ENCODE measurements around the gene MYO16.

The MYO16 gene

GRCh38 chr13:108835083-108835482 lies 205.7 kb downstream of the MYO16 start:
- H3F3A ChIP-seq (ENCODE audit: insufficient read depth) = no peaks in the 10 kb centered on the region
- H3K9me3 ChIP-seq (ENCODE audit: insufficient read depth, low read length) = no peaks in the 10 kb centered on the region
- H3K27me3 ChIP-seq (ENCODE audit: low read length) = no peaks in the 10 kb centered on the region
- no peak overlapping the region for H2AFZ ChIP-seq (ENCODE audit: low read depth, low read length, severe bottlenecking)
- H3K4me3 ChIP-seq (ENCODE audit: insufficient read depth, low read length, poor library complexity, severe bottlenecking) = no peak overlapping the region
- H3K27ac ChIP-seq (ENCODE audit: low read depth, low read length) = no peak overlapping the region
- no peak overlapping the region for H3K4me2 ChIP-seq (ENCODE audit: low read depth, low read length, poor library complexity, severe bottlenecking)
- H3K79me2 ChIP-seq (ENCODE audit: insufficient read depth, low read length) = no peaks in the 10 kb centered on the region
- no peaks in the 10 kb centered on the region for H3K9me2 ChIP-seq (replicated peaks; ENCODE audit: insufficient read depth, low read length)
- H3K36me3 ChIP-seq (ENCODE audit: low read length) = no peaks in the 10 kb centered on the region
- H4K20me1 ChIP-seq (ENCODE audit: low read depth, low read length) = no peaks in the 10 kb centered on the region
- TF ChIP-seq CTCF (IDR thresholded peaks at IDR 0.05; ENCODE audit: insufficient read depth, low read length, poor library complexity, severe bottlenecking) (no peak), EZH2phosphoT487 (conservative IDR thresholded peaks at IDR 0.05; ENCODE audit: low read length) (no peak)
- no peak overlapping the region for H3K9ac ChIP-seq (ENCODE audit: low read length)

GRCh38 chr13:108850691-108851090 lies 221.3 kb downstream of the MYO16 start:
- Histone ChIP-seq H3K27me3 (ENCODE audit: low read length) (no peaks in the 10 kb centered on the region), H4K20me1 (ENCODE audit: low read depth, low read length) (no peaks in the 10 kb centered on the region), H3K79me2 (ENCODE audit: insufficient read depth, low read length) (no peaks in the 10 kb centered on the region), H3K9me2 (replicated peaks; ENCODE audit: insufficient read depth, low read length) (no peaks in the 10 kb centered on the region), H3K36me3 (ENCODE audit: low read length) (no peaks in the 10 kb centered on the region), H3F3A (ENCODE audit: insufficient read depth) (no peaks in the 10 kb centered on the region), H3K9me3 (ENCODE audit: insufficient read depth, low read length) (no peaks in the 10 kb centered on the region), H2AFZ (ENCODE audit: low read depth, low read length, severe bottlenecking) (no peak overlapping the region), H3K27ac (ENCODE audit: low read depth, low read length) (no peak overlapping the region), H3K9ac (ENCODE audit: low read length) (no peak overlapping the region), H3K4me3 (ENCODE audit: insufficient read depth, low read length, poor library complexity, severe bottlenecking) (no peak overlapping the region), H3K4me2 (ENCODE audit: low read depth, low read length, poor library complexity, severe bottlenecking) (no peak overlapping the region)
- TF ChIP-seq CTCF (IDR thresholded peaks at IDR 0.05; ENCODE audit: insufficient read depth, low read length, poor library complexity, severe bottlenecking) = no peak
- no peak for TF ChIP-seq EZH2phosphoT487 (conservative IDR thresholded peaks at IDR 0.05; ENCODE audit: low read length)

- Histone ChIP-seq H3F3A (ENCODE audit: insufficient read depth) (no peaks in the 10 kb centered on the region), H3K4me3 (ENCODE audit: insufficient read depth, low read length, poor library complexity, severe bottlenecking) (no peak overlapping the region), H3K36me3 (ENCODE audit: low read length) (no peaks in the 10 kb centered on the region), H3K9ac (ENCODE audit: low read length) (no peak overlapping the region), H3K9me3 (ENCODE audit: insufficient read depth, low read length) (no peaks in the 10 kb centered on the region), H3K27me3 (ENCODE audit: low read length) (no peaks in the 10 kb centered on the region), H3K27ac (ENCODE audit: low read depth, low read length) (no peak overlapping the region), H3K9me2 (replicated peaks; ENCODE audit: insufficient read depth, low read length) (no peaks in the 10 kb centered on the region), H3K4me2 (ENCODE audit: low read depth, low read length, poor library complexity, severe bottlenecking) (no peak overlapping the region), H3K79me2 (ENCODE audit: insufficient read depth, low read length) (no peaks in the 10 kb centered on the region), H4K20me1 (ENCODE audit: low read depth, low read length) (no peaks in the 10 kb centered on the region), H2AFZ (ENCODE audit: low read depth, low read length, severe bottlenecking) (no peak overlapping the region)
- TF ChIP-seq EZH2phosphoT487 (conservative IDR thresholded peaks at IDR 0.05; ENCODE audit: low read length) (no peak), CTCF (IDR thresholded peaks at IDR 0.05; ENCODE audit: insufficient read depth, low read length, poor library complexity, severe bottlenecking) (no peak)
Observed at GRCh38 chr13:108851660-108852059, 222.2 kb downstream of the MYO16 start.
